Measurements from ENCODE around the gene RFX3. TPM values are rescaled to one million over a fixed set of nuclear protein-coding genes. Genes with fewer than 3 reads are reported as not detected.

Gene RFX3
- total RNA-seq, 1 donor from 2014 or later: 61.6 TPM

DNA sequence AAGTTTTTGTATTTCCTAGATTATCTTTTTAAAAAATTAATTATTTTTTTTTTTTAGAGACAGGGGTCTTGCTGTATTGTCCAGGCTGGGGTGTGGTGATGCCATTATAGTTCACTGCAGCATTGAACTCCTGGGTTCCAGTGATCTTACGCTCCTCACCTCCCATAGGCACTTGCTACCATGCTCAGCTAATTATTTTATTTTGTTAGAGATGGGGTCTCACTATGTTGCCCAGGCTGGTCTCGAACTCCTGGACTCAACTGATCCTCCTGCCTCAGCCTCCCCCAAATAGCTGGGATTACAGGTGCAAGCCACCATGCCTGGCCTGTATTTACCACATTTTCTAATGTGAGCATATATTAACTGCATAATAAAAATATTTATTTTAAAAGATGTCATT, 274.5 kb downstream of the RFX3 start:
- peaks cover 4% of the 10 kb centered on the region for H3K36me3 Mint-ChIP-seq (ENCODE audit: unreplicated experiment)

DNA sequence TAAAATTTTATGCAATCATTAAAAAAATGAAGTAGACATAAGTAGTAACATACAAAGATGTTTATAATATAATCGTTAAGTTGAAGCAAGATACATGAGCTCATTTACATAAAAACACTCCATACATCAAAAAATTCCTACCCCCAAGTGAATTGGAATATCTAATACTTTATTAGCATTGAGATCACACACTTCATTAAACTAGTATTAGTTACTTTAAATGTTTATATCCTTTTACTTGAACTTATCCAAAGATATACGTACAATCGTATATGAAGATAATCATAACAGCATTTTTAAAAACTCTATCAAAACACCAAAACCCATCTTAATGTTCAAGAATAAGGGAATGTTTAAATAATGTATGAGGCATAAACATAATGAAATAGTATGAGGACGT, 275.1 kb downstream of the RFX3 start:
- H3K36me3 Mint-ChIP-seq (ENCODE audit: unreplicated experiment): peaks cover 4% of the 10 kb centered on the region
- no peak overlapping the region for H3K27ac Mint-ChIP-seq (ENCODE audit: unreplicated experiment)
- H3K4me3 Mint-ChIP-seq (ENCODE audit: unreplicated experiment): no peak overlapping the region
- peaks cover 5% of the 10 kb centered on the region for H3K9me3 Mint-ChIP-seq (ENCODE audit: unreplicated experiment)
- TF ChIP-seq, protein P1, sequence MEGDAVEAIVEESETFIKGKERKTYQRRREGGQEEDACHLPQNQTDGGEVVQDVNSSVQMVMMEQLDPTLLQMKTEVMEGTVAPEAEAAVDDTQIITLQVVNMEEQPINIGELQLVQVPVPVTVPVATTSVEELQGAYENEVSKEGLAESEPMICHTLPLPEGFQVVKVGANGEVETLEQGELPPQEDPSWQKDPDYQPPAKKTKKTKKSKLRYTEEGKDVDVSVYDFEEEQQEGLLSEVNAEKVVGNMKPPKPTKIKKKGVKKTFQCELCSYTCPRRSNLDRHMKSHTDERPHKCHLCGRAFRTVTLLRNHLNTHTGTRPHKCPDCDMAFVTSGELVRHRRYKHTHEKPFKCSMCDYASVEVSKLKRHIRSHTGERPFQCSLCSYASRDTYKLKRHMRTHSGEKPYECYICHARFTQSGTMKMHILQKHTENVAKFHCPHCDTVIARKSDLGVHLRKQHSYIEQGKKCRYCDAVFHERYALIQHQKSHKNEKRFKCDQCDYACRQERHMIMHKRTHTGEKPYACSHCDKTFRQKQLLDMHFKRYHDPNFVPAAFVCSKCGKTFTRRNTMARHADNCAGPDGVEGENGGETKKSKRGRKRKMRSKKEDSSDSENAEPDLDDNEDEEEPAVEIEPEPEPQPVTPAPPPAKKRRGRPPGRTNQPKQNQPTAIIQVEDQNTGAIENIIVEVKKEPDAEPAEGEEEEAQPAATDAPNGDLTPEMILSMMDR (IDR thresholded peaks at IDR 0.05; ENCODE audit: partially characterized antibody, unreplicated experiment): no peak
- no peak for DNase-seq
- no peaks in the 10 kb centered on the region for H3K27me3 Mint-ChIP-seq (ENCODE audit: unreplicated experiment)
- peaks cover 8% of the 10 kb centered on the region for H3K4me1 Mint-ChIP-seq (ENCODE audit: low read depth, unreplicated experiment)

More for the DNA sequence above, 274.5 kb downstream of the RFX3 start:
- Mint-ChIP-seq H3K4me1 (ENCODE audit: low read depth, unreplicated experiment) (peaks cover 6% of the 10 kb centered on the region), H3K27me3 (ENCODE audit: unreplicated experiment) (no peaks in the 10 kb centered on the region), H3K27ac (ENCODE audit: unreplicated experiment) (no peak overlapping the region), H3K4me3 (ENCODE audit: unreplicated experiment) (no peak overlapping the region), H3K9me3 (ENCODE audit: unreplicated experiment) (peaks cover 3% of the 10 kb centered on the region)
- TF ChIP-seq, protein P1 (IDR thresholded peaks at IDR 0.05; ENCODE audit: partially characterized antibody, unreplicated experiment): no peak
- no peak for DNase-seq

DNA sequence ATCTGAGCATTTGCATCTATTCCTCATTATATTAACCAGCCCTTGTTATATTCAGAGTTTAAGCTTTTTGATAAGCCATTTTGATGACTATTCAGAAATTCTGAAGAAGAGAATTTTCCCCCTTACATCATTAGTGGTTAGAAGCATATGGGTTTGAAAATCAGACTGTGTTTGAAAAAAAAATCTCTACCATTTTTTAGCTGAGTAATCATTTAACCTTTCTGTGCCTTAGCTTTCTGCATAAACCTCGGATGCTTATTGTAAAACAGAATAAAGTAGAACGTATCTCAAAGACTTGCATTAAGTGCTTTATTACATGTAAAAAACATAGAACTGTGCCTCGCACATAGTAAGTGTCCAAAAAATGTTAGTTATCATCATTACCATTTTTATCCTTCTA, 278.6 kb downstream of the RFX3 start:
- Mint-ChIP-seq H3K4me1 (ENCODE audit: low read depth, unreplicated experiment) (peaks cover 7% of the 10 kb centered on the region), H3K27ac (ENCODE audit: unreplicated experiment) (no peak overlapping the region), H3K9me3 (ENCODE audit: unreplicated experiment) (peaks cover 6% of the 10 kb centered on the region), H3K27me3 (ENCODE audit: unreplicated experiment) (no peaks in the 10 kb centered on the region), H3K36me3 (ENCODE audit: unreplicated experiment) (peaks cover 8% of the 10 kb centered on the region), H3K4me3 (ENCODE audit: unreplicated experiment) (no peak overlapping the region)
- no peak for DNase-seq
- TF ChIP-seq, protein P1 (IDR thresholded peaks at IDR 0.05; ENCODE audit: partially characterized antibody, unreplicated experiment): no peak

DNA sequence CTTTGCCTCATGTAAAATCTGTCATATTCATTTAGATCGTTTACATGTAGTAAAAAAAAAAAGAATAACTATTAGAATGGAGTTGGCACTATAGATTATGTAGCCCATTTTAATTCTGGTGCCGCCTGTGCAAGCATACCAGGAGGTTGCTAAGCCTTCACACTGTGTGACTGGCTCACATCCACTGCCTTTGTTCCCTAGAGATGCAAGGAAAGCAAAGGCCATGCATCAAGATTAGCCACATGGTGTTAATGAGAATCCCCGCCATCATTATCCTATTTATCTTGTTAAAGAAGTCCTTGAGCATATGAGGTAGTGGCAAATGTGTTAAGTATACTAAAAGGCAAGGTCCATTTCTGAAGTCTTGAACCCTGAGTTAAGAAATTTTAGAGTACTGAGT, 279.6 kb downstream of the RFX3 start:
- no peaks in the 10 kb centered on the region for H3K27me3 Mint-ChIP-seq (ENCODE audit: unreplicated experiment)
- peaks cover 3% of the 10 kb centered on the region for H3K9me3 Mint-ChIP-seq (ENCODE audit: unreplicated experiment)
- H3K27ac Mint-ChIP-seq (ENCODE audit: unreplicated experiment): peak overlapping the region; percentile 19
- no peak for DNase-seq
- H3K36me3 Mint-ChIP-seq (ENCODE audit: unreplicated experiment): peaks cover 5% of the 10 kb centered on the region
- H3K4me1 Mint-ChIP-seq (ENCODE audit: low read depth, unreplicated experiment): peaks cover 7% of the 10 kb centered on the region
- H3K4me3 Mint-ChIP-seq (ENCODE audit: unreplicated experiment): peak overlapping the region; percentile 64
- TF ChIP-seq, protein P1 (IDR thresholded peaks at IDR 0.05; ENCODE audit: partially characterized antibody, unreplicated experiment): no peak

DNA sequence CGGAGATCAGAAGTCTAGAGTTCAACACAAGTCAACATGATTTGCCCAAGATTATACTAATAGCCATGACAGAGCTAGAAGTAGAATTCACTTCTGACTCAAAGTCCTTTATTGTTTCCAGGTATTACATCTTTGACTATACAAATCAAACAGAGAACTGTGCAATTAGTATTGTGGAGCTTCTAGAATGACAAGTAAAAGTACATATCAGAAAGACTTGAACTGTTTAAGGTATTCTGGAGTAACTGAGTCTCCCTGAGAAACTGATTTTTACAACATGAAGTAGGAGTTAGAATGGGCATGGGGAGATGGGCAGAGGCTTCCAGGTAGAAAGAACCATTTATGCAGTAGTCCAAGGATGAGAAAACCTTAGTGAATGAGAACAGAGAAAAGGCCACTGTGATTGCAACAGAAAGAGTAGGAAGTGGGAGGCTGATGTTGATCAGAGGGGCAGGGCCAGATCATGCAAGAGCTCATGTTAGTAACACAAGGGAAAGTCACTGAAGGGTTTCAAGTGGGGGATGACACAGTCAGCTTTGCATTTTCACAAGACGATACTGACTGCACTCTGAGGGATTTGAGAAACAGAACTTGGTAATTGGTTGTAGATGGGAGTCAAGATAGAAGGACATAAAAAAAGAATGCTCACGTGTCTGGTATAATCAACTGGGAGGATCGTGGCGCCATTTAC, 280.7 kb downstream of the RFX3 start:
- no peaks in the 10 kb centered on the region for H3K27me3 Mint-ChIP-seq (ENCODE audit: unreplicated experiment)
- TF ChIP-seq, protein P1 (IDR thresholded peaks at IDR 0.05; ENCODE audit: partially characterized antibody, unreplicated experiment): no peak
- peaks cover 5% of the 10 kb centered on the region for H3K36me3 Mint-ChIP-seq (ENCODE audit: unreplicated experiment)
- H3K9me3 Mint-ChIP-seq (ENCODE audit: unreplicated experiment): peaks cover 3% of the 10 kb centered on the region
- DNase-seq: no peak
- H3K4me1 Mint-ChIP-seq (ENCODE audit: low read depth, unreplicated experiment): peaks cover 7% of the 10 kb centered on the region
- peak overlapping the region; percentile 18 for H3K4me3 Mint-ChIP-seq (ENCODE audit: unreplicated experiment)
- no peak overlapping the region for H3K27ac Mint-ChIP-seq (ENCODE audit: unreplicated experiment)

Data from glutamatergic neuron (in vitro differentiated cells).